PC-9 (cell line): ENCODE measurements around the gene NMNAT2.

Experiments used
- CTCF ChIP-seq: fragments of 200-600 bp; sonication (generic); conservative IDR thresholded peaks from 2 replicates; pipeline ENCODE4 v1.6.1; 2017; ENCODE audit warnings: mixed run types, antibody characterized with exemption, mild to moderate bottlenecking, moderate library complexity
- EZH2 ChIP-seq: fragments of 200-600 bp; sonication (generic); IDR thresholded peaks from 2 replicates; pipeline ENCODE4 v1.8.0; 2017; ENCODE audit warnings: antibody characterized with exemption, low read depth

- TF ChIP-seq EZH2 (no peak), CTCF (no peak)
Measured at GRCh38 chr1:183215936-183216335, 202.2 kb downstream of the NMNAT2 start.
